GM21825 (cell line): ENCODE data around the gene SNU13.
"Not testable (repeated sequence)": the region's sequence is repeated elsewhere in the genome, so short reads cannot be mapped to it uniquely, and the experiment has no call there.

Experiments
- ATAC-seq: cut with Tn5 transposase; IDR thresholded peaks from one replicate; pipeline ENCODE4 v1.9.1; 2021; ENCODE audit warnings: mild to moderate bottlenecking, moderate library complexity; ENCODE audit not compliant: unreplicated experiment

Gene SNU13

GRCh38 chr22:41688365-41689211 lies at the start of gene SNU13:
TSS of gene SNU13 (minus strand) at chr22:41688867. CDS start at chr22:41688796, 71 bp downstream.
- ATAC-seq: peak; percentile 88

DNA sequence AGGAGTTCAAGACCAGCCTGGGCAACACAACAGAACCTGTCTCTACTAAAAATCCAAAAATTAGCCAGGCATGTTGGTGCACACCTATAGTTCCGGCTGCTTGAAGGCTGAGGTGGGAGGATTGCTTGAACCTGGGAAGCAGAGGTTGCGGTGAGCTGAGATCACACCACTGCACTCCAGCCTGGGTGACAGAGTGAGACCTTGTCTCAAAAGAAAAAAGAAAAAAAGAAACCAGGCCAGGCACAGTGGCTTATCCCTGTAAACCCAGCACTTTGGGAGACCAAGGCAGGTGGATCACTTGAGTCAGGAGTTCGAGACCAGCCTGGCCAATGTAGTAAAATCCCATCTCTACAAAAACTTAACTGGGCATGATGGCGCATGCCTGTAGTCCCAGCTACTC lies 44.6 kb upstream of the SNU13 start:
- not testable (repeated sequence) for ATAC-seq

DNA sequence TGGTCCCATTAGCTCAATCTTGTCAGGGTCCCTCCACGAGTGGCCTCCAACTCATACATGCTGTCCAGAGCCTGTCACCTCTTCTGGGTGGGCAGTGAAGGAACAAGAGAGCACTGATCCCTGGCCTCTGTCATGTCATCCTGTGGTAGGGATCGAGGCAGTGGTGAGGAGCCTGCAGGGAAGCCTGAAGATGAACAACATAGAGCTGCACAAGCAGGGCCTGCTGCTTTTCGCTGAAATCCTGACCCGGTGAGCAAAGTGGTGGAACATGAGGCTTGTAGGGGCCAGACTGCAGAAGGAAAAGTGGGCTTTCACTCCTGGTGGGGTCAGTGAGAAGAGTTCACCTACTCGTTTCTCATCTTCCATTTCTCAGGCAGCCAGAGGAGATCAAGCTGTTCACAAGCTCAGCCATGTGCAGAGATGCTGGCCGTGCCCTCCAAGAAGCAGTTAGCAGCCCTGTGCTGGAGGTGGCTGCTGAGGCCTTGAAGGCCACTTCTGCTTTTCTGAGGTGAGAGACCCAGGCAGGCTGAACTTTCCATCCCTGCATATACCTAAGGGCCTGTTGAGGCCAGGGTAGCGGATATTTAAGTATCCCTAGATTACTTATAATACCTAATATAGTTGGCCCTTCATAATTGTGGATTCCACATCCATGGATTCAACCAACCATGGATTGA lies 43.6 kb upstream of the SNU13 start:
- ATAC-seq: no peak

GRCh38 chr22:41731609-41732008 lies 42.9 kb upstream of the SNU13 start:
- ATAC-seq: no peak

DNA sequence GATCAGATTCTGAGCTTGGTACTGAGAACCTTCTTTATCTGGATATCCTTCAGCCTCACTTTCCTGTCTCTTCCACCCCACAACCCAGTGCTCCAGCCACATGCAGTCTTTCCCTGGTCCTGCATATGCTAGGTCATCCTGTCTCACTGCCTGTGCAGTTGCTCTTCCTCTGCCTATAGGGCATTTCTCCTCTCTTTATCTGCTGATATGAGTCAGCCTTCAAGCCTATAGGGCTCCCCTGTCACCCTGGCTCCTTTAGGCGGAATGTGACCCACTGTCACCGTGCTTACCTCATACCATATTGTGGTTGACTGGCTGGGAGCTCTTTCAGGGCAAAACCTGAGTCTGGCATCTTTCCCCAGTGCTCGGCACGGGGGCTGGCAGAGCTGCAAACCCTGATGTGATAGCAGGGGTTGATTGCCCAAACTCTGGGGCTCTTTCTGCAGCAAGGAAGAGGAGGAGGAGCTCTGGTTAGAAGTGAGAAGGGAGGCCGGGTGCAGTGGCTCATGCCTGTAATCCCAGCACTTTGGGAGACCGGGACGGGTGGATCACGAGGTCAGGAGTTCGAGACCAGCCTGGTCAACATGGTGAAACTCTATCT lies 36.9 kb upstream of the SNU13 start:
- no peak for ATAC-seq

DNA sequence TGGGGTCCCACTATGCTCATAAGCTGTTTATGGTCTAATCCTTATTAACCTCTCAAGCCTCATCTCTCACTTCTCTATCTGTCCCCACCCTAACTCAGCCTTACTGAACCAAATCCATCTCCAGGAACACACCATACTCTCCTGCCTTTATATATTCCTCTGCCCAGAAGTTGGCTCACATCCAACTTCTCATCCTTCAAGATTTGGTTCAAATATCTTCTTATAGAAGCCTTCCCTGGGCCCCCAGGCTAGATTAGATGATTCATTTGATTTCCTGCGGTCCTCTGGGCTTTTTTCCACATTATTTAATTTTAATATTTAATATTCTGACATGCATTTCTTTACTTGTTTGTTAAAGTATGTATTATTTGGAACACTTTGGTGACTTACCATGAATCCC lies 33.8 kb upstream of the SNU13 start:
- ATAC-seq: no peak

- ATAC-seq: no peak
Observed at GRCh38 chr22:41713004-41713403, 24.3 kb upstream of the SNU13 start.

DNA sequence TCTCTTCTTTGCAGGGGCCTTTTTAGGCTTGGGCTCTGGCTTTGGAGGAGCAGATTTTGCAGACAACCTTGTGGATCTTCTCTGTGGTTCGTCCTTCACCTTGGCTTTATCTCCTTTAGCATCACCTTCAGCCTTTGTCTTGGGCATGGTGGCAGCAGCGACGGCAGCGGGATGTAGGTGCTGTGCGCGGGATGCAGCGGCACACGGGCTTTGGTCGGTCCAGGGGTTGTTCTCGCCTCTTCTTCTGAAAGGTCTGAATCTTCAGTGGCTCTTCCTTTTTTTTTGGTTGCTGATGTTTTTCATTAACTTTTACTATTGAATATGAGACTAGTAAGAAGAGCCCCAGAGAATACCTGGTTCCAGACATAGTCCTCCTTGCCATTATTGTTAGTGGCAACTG lies 20.7 kb upstream of the SNU13 start:
- no peak for ATAC-seq

DNA sequence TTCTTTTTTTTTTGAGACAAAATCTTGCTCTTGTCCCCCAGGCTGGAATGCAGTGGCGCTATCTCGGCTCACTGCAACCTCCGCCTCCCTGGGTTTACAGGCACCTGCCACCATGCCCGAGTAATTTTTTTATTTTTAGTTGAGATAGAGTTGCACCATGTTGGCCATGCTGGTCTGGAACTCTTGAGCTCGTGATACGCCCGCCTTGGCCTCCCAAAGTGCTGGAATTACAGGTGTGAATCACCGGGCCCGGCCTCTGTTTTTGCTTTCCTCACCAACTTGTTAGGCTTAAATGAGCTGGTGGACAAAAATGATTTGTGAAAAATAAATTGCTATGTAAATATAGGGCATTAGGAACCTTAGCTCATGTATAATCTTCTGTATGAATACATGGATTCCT lies 14.1 kb upstream of the SNU13 start:
- no peak for ATAC-seq

GRCh38 chr22:41700108-41700364 lies 11.4 kb upstream of the SNU13 start:
- no peak for ATAC-seq

- no peak for ATAC-seq
Observed at GRCh38 chr22:41699264-41700107, 10.8 kb upstream of the SNU13 start, which contains the start of gene MEI1. TSS of gene MEI1 (plus strand) at chr22:41699503. CDS start at chr22:41699539, 36 bp downstream.

DNA sequence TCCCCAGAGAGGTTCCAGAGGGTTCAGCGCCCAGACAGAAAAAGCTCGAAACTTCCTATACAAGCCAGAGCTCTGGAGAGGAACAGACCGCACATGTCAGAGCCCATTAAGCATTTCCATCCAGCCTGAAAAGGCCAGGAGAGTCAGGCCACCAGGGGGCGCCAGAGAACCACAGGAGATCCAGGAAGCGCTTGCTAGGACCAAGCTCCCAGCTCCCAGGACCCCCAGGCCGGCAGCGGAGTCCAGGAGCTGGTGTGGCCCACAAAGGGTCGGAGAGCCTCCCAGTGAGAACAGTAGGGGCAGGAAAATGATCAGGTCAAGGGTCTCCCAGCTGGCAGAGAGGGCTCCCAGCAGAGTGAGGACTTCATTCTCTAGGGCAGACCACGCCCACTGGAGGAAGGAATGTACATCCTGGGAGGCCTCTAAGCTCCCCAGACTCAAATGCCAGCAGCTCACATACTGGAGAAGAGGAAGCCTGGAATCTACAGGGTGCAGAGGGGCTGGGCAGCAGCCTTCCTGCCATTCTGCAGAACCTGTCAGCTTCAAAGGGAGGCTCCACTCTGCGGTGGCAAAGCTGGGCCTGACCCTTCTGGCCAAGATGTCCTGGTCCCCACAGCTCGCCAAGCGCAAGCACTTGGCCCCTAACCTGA lies 8.6 kb upstream of the SNU13 start:
- peak; percentile 60 for ATAC-seq

GRCh38 chr22:41696703-41697102 lies 8.0 kb upstream of the SNU13 start:
- ATAC-seq: no peak

GRCh38 chr22:41695211-41695610 lies 6.5 kb upstream of the SNU13 start:
- no peak for ATAC-seq

DNA sequence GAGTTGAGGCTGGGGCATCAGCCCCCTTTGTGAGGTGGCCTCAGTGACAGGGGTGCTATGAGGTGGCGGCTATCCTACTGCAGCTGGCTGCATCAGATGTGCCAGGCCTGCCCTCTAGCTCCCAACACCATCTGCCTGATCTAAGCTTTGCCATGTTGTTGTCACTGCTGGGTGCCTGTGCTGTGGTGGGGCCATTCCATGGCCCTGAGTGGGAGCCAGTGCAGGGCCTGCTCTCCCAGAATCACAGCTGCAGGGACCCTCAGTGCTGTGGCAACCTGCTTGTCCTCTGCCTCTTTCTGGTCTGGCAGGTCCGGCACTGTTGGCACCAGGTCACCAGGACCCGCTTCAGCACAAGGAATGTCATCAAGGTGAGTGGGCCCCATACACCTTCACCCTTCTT lies 1.8 kb upstream of the SNU13 start:
- ATAC-seq: no peak

DNA sequence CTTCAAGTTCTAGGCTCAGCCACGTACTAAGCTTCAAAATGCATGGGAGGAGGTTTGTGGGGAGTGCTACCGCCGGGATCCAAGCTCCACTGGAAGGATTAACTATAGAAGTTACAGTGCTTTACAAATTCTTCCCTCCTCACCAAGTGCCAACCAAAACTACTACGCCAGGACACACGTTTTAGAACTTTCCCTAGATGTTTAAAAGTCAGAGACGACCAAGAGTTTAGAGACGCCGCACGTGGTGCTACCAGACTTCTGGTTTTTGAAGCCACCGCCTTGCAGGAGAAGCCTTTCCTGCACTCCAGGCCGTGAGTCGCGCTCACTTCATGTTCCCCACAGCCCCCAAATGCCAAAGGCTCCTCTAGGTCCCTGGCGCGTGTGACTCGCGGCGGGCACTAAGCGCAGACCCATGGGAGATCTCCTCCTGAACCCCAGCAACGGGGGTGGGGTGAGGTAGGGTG lies 734 bp downstream of the SNU13 start:
- no peak for ATAC-seq

DNA sequence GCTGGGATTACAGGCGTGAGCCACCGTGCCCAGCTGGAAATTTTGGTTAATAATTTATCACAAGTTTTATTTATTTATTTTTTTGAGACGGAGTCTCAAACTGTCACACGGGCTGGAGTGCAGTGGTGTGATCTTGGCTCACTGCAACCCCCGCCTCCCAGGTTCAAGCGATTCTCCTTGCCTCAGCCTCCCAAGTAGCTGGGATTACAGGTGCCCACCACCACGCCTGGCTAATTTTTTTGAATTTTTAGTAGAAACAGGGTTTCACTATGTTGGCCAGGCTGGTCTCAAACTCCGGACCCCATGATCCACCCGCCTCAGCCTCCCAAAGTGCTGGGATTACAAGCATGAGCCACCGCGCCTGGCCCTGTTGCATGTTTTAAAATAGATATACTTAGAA lies 1.8 kb downstream of the SNU13 start:
- not testable (repeated sequence) for ATAC-seq

GRCh38 chr22:41684194-41684593 lies 4.5 kb downstream of the SNU13 start:
- no peak for ATAC-seq

- no peak for ATAC-seq
Observed at GRCh38 chr22:41683616-41684015, 5.1 kb downstream of the SNU13 start.

GRCh38 chr22:41683052-41683451 lies 5.6 kb downstream of the SNU13 start:
- ATAC-seq: no peak
